ENCODE measurements around the gene NTSR2.

DNA sequence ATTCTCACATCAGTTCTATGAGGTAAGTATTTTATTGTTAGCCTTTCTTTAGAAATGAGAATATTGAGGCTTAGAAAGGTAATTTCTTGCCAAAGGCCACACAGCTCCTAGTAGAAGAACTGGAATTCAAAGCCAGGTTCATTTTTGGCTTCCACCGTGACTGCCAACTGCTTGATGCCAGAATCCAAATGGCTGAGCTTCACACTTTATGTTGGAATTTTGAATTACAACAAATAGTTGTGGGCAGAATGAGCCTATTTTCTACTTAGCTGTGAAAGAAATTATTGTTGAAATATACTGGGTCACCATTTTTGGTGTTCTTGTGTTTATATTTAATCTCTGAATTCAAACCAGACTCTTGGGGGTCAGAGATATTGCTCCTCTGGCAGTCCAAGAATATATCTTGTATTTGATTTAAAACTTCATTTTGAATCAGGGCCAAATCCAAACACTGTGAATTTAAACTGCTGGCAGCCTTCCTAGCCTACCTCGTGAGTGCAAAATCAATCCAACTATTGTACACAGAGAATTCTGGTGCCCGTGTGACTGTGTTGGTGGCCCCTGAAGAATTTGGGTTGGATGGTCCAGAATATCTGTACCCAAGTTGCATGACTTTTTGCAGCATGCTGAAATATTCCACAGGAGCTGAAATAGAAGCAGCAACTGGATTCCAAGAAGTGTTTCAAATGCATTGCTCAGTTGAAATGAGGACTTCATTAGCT is 40.8 kb upstream of the NTSR2 start:
- TF ChIP-seq POLR2A (IDR thresholded peaks at IDR 0.05), result no peak
- TF ChIP-seq EP300 (IDR thresholded peaks at IDR 0.05), result no peak
- TF ChIP-seq CTCF (IDR thresholded peaks at IDR 0.05), result no peak

All from suprapubic skin (tissue), 3 donors.